HG03060 (cell line): ENCODE measurements around the gene LRWD1.
"Not testable (repeated sequence)": the region's sequence is repeated elsewhere in the genome, so short reads cannot be mapped to it uniquely, and the experiment has no call there.

Experiments used
- ATAC-seq: cut with Tn5 transposase; IDR thresholded peaks from one replicate; pipeline ENCODE4 v1.9.1; 2021; ENCODE audit warnings: low read depth, moderate number of reproducible peaks; ENCODE audit not compliant: unreplicated experiment

LRWD1 gene

GRCh38 chr7:102467581-102468477, 3.0 kb downstream of the LRWD1 start:
- no peak for ATAC-seq

- no peak for ATAC-seq
Measured at GRCh38 chr7:102468478-102469350, 3.9 kb downstream of the LRWD1 start.

GRCh38 chr7:102469351-102469971, 4.7 kb downstream of the LRWD1 start:
- ATAC-seq, result no peak

GRCh38 chr7:102469972-102470825, 5.4 kb downstream of the LRWD1 start:
- ATAC-seq, result no peak

GRCh38 chr7:102471791-102472125, 7.0 kb downstream of the LRWD1 start:
- no peak for ATAC-seq

DNA sequence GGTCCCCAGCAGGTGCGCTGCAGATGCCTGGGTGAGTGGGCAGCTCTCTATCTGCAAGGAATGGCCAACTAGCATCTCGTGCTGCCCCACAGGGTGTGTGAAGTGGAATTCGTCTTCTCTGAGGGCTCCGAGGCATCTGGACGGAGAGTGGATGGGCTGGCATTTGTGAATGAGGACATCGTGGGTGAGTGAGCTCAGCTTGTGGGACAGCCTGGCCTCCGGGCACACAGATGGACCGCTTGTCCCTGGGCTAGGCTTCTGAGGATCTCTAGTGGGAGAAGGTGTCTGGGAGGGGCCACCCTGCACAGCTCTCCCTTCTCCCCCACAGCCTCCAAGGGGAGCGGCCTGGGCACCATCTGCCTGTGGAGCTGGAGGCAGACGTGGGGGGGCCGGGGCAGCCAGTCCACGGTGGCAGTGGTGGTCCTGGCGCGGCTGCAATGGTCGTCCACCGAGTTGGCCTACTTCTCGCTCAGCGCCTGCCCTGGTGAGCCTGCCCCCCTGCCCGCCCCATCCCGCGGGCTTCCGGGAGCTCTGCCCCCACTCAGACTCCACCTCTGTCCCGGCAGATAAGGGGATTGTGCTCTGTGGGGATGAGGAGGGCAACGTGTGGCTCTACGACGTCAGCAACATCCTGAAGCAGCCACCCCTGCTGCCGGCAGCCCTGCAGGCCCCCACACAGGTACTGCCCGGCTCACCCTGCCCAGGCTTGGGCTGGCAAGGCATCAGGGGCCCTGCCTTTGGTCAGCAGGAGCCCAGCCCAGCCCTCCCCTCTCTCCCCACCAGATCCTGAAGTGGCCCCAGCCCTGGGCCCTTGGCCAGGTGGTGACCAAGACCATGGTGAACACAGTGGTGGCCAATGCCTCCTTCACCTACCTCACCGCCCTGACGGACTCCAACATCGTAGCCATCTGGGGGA, 7.6 kb downstream of the LRWD1 start:
- no peak for ATAC-seq

DNA sequence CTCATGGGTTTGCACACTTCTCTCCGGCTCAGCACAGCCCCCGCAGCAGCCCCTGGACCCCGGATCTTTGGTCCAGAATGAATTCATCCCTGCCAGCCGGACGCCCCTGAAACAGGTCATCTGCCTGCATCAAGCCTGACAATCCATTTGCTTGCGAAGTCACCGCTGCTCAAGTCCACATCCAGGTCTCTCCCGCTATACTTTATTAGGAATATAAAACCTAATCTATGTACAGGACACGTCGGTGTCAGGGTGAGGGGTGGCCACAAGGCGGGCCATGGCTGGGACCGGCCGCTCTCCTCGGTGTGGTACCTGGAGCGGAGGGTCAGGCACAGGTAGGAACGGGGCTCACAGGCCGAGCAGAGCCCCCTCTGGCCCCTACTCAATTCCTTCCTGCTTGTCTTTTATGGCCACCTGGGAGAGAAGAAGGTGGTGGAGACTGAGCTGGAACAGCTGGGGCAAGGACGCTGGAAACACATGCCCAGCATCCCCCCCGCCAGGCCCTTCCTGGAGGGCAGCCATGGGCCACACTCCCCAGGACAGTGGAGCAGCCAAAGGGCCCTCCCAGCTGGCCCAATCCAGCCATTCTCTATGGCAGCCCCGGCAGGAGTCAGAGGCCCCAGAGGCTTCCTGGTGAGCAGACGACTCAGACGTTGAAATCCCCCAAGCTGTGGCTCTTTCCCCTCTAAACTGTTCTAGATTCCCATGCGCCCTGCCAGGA, 8.6 kb downstream of the LRWD1 start:
- ATAC-seq, result no peak

GRCh38 chr7:102474116-102474515, 9.3 kb downstream of the LRWD1 start:
- not testable (repeated sequence) for ATAC-seq

- ATAC-seq, result not testable (repeated sequence)
Measured at GRCh38 chr7:102474736-102475435, 10.1 kb downstream of the LRWD1 start.

- ATAC-seq, result peak; percentile 64
Measured at GRCh38 chr7:102478314-102479208, 13.8 kb downstream of the LRWD1 start, which contains the start of gene POLR2J. TSS of gene POLR2J (minus strand) at chr7:102478922. CDS start at chr7:102478860, 62 bp downstream.

DNA sequence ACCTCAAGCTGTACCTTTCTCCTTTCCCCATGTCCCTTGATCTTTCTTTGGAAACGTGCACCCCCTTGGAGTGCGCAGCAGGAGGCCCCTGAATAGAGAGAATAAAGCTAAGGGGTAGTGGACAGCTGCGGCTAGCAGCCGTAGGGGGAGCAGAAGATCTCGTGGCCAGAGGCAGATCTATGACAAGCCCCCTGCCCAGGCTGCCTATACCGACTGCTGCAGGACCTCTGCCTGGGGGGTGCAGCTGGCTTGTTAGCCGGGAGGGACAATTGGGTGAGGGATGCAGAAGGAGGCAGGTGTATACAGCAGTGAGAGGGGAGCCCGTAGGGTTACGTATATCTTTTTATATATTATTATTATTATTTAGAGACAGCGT, 14.4 kb downstream of the LRWD1 start:
- peak; percentile 31 for ATAC-seq

DNA sequence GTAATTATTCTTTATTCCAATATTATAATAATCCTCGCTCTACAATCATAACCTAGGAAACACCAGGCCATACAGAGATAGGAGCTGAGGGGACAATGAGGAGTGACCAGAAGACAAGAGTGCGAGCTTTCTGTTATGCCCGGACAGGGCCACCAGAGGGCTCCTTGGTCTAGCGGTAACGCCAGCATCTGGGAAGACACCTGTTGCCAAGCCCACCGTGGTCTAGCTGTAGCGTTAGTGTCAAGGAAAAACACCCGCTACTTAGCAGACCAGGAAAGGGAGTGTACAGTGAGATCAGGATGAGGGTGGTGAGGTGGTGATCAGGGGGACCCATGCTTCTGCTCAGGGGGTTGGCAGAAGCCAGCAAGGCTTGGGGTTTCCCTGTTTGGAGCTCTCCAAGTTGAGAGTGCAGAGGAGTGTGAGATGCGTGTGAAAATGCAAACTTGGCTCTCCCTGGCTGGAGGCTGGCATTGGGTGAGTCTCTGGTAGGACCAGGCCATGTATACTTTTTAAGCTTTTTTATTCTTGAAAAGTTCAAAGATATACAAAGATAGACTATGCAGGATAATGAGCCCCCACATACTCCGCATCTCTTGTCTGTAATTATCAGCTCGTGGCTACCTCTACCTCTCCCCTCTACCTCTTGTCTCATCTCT, 15.3 kb downstream of the LRWD1 start:
- ATAC-seq, result not testable (repeated sequence)

GRCh38 chr7:102481962-102482361, 17.2 kb downstream of the LRWD1 start:
- ATAC-seq, result not testable (repeated sequence)

- ATAC-seq, result not testable (repeated sequence)
Measured at GRCh38 chr7:102484317-102484716, 19.5 kb downstream of the LRWD1 start.

GRCh38 chr7:102490529-102491075, 25.8 kb downstream of the LRWD1 start:
- ATAC-seq, result peak; percentile 34
